ENCODE data around the gene TOM1L2.

The TOM1L2 gene

DNA sequence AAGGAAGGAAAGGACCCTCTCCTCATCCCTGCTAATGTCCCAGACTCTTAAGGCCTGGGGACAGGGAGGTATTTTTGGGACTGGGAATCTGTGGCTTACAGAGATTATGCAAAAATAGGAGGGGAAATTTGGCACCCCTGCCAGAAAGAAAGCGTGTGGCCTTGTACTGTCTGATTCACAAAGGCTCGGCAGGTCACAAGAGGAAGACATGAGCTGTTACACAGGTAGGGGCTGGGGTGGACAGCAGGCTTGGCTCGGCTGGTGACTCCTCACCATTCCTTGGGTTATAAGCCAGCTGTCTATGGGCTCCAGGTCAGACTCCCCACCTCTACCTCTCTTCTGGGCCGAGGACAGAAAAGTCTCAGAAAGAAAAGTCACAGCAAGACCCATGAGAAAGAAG lies 114.7 kb downstream of the TOM1L2 start:
- TF ChIP-seq, protein P1, sequence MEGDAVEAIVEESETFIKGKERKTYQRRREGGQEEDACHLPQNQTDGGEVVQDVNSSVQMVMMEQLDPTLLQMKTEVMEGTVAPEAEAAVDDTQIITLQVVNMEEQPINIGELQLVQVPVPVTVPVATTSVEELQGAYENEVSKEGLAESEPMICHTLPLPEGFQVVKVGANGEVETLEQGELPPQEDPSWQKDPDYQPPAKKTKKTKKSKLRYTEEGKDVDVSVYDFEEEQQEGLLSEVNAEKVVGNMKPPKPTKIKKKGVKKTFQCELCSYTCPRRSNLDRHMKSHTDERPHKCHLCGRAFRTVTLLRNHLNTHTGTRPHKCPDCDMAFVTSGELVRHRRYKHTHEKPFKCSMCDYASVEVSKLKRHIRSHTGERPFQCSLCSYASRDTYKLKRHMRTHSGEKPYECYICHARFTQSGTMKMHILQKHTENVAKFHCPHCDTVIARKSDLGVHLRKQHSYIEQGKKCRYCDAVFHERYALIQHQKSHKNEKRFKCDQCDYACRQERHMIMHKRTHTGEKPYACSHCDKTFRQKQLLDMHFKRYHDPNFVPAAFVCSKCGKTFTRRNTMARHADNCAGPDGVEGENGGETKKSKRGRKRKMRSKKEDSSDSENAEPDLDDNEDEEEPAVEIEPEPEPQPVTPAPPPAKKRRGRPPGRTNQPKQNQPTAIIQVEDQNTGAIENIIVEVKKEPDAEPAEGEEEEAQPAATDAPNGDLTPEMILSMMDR (IDR thresholded peaks at IDR 0.05; ENCODE audit: low read depth, low read length): no peak
- no peak overlapping the region for H3K4me3 ChIP-seq (replicated peaks in 1 of 2; ENCODE audit: low read depth in 2 of 2, low read length in 2 of 2)
- DNase-seq (ENCODE audit: low read depth in 2 of 2): no peak

DNA sequence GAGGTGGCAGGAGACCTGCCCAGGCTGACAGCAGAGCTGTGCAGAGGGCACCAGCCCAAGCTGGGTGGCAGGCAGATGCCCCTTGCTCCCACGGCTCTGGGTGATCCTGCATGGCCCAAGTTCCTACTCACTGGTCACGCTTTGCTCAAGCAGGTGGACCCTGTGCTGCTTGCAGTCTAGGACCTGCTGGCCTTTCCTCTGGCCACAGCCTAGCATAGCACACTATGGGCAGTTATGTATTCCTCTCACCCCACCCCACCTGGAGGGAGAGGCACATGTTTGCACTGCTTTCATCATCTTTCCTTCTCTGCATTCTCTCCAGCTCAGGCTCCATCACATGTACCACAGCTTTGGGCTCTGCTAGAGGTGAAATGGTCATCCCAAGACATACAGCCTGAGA lies 115.8 kb downstream of the TOM1L2 start:
- DNase-seq (ENCODE audit: low read depth in 2 of 2): no peak
- no peak overlapping the region for H3K4me3 ChIP-seq (replicated peaks in 1 of 2; ENCODE audit: low read depth in 2 of 2, low read length in 2 of 2)

DNA sequence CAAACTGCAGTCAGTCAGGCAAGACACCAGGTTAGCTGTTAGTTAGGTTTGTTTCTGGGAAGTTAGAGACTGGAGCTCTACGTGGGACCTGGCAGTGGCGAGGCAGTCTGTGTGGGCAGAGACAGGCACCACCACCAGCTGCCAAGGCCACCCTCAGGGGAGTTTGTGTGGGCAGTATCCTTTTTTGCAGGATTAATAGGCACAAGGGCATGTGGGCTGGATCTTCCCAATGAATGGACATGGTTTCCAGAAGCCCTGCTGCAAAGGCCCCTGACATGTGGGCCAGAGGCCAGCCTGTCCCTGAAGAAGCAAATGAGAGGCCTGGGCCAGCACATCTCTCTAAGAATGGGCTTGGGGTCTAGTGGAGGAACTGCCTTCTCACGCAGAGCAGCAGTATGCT lies 116.2 kb downstream of the TOM1L2 start:
- H3K4me3 ChIP-seq (replicated peaks in 1 of 2; ENCODE audit: low read depth in 2 of 2, low read length in 2 of 2): no peak overlapping the region
- TF ChIP-seq, protein P1 (IDR thresholded peaks at IDR 0.05; ENCODE audit: low read depth, low read length): no peak

More for the DNA sequence above, 115.8 kb downstream of the TOM1L2 start:
- TF ChIP-seq, protein P1 (IDR thresholded peaks at IDR 0.05; ENCODE audit: low read depth, low read length): no peak

DNA sequence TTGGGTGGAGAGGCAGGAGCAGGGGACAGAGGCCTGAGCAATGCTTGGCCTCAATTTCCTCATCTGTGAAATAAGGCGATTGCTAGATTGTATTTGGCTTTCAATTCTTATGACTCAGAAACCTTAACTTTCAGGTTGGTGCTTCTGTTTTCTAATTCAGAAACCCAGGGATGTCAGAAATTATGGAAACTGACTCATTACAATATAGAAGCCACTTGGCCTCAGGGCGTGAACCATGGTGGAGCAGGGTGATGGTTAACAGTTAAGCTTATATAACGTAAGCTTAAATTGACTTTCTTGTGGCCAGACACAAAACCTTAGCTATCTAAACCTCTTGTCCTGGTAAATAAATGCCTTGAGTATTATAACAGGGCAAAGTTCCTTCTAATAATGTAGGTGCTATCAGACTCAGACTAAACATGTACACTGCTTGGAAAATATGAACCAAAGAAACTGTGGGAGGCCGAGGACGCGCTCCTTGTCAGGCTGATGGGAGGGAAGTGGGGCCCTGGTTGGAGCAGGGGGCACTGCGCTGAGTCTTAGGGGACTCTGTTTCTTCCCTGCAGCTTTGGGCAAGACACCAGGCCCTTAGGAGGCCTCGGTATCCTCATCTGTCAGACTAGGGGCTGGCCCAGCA lies 118.3 kb downstream of the TOM1L2 start:
- no peak for DNase-seq (ENCODE audit: low read depth in 2 of 2)
- TF ChIP-seq, protein P1 (IDR thresholded peaks at IDR 0.05; ENCODE audit: low read depth, low read length): no peak
- H3K4me3 ChIP-seq (replicated peaks in 1 of 2; ENCODE audit: low read depth in 2 of 2, low read length in 2 of 2): no peak overlapping the region

More for the DNA sequence above, 116.2 kb downstream of the TOM1L2 start:
- DNase-seq (ENCODE audit: low read depth in 2 of 2): peak in 1 of 2 donors; percentile 51

DNA sequence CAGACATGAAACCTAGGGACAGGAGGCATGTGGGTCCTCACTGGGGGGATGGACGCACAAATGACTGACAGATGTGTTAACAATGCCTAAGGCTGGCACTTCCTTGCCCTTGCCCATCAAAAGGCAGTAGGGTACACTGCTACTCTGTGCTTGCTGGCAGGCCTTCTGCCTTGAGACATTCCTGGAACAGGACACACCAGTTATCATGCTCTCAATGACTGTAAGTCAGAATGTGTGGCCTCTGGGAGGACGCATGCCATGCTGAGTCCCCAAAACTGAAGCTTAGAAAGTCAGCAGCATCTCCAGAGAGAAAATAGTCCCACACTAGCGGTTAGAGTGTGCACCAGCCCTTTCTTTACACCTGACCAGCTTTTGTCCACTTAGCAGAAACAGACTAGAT lies 119.3 kb downstream of the TOM1L2 start:
- no peak for DNase-seq (ENCODE audit: low read depth in 2 of 2)
- TF ChIP-seq, protein P1 (IDR thresholded peaks at IDR 0.05; ENCODE audit: low read depth, low read length): no peak
- no peak overlapping the region for H3K4me3 ChIP-seq (replicated peaks in 1 of 2; ENCODE audit: low read depth in 2 of 2, low read length in 2 of 2)

DNA sequence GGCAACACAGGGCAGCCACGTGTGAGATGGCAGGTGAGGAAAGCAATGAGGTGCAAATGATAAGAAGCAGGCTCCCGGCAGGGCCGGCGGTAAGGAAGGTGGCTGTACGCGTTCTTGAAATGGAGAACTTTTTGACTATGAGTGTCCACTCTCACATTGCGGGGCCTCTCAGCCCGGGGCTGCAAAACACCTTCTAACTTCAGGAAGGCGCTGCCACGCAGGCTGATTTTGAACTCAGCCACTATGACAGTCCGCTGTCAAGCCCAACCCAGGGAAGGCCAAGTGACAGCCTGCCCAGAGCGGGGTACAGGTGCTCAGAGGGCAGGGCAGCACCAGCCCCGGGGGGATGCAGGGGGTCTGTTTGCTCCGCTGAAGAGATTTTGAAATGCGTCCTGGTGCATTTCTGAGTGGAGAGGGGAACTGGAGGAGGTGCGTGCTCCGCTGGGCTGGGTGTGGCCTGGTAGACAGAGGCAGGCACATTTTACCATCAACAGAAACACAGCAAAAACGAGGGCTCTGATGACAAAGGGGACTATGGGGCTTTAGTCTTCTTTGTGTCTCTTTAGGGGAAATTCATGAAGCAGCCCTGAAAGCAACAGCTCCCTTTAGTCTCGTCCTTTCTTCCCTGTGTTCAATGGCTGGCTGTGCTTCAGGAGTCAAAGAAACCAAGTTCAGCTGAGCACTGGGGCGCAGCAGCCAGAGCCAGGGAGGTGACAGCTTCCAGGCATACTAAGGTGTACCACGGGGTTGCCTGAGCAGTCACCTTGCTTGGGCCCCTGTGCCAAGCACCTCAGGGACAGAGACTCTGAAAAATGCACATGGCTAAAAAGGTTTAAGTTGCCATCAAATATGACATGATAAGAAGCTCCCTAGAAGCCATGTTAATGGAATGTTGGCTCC lies 120.8 kb downstream of the TOM1L2 start:
- DNase-seq (ENCODE audit: low read depth in 2 of 2): no peak
- TF ChIP-seq, protein P1 (IDR thresholded peaks at IDR 0.05; ENCODE audit: low read depth, low read length): no peak
- no peak overlapping the region for H3K4me3 ChIP-seq (replicated peaks in 1 of 2; ENCODE audit: low read depth in 2 of 2, low read length in 2 of 2)

All from cardiac fibroblast (primary cell).